SK-N-SH (cell line): ENCODE measurements around the gene ATOH1.

Experiments
- CTCF ChIP-seq: fragments of 200-600 bp; sonication (generic); IDR thresholded peaks from 2 replicates; pipeline ENCODE4 v1.6.1; 2017; ENCODE audit warnings: antibody characterized with exemption, mild to moderate bottlenecking, moderate library complexity
- TF ChIP-seq, protein P1 (sequence below): IDR thresholded peaks from 2 replicates; pipeline ENCODE4 v1.4.0; 2012; ENCODE audit warnings: low read depth

DNA sequence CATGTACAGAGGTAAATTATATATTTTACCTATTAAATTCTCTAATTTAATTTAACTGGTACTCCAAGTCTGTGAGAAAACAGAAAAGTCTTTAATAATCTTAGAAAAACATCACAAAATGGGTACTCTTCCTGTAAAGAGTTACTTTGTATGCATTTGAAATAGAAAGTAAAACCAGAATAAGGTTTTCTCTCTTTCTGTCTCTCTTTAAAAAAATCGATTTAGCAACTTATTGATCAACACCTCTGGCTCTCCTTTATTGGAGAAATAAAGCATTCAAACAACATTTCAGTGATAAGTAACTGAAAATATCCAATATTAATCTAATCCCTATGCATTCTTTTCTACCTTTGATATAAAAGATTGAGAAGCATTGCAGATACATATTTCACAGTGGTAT is 27.4 kb downstream of the ATOH1 start:
- TF ChIP-seq CTCF = no peak
- TF ChIP-seq, protein P1, sequence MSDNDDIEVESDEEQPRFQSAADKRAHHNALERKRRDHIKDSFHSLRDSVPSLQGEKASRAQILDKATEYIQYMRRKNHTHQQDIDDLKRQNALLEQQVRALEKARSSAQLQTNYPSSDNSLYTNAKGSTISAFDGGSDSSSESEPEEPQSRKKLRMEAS = no peak
